SK-N-SH treated with all-trans-retinoic acid at 6 μM for 48 hours (cell line): ENCODE data around the gene SMAD3.

Source experiments
- OSR1 ChIP-seq: fragments of 250-450 bp; sonication (Bioruptor Pico); IDR thresholded peaks from 2 replicates; pipeline ENCODE4 v1.8.0; 2022; ENCODE audit warnings: moderate library complexity, mild to moderate bottlenecking, inconsistent platforms
- ZFP3 ChIP-seq: fragments of 250-450 bp; sonication (Bioruptor Pico); IDR thresholded peaks from 2 replicates; pipeline ENCODE4 v1.5.0; 2020; ENCODE audit warnings: mild to moderate bottlenecking, moderate library complexity
- ZNF8 ChIP-seq: fragments of 450-650 bp; formaldehyde crosslinking; IDR thresholded peaks from 2 replicates; pipeline ENCODE4 v1.5.0; 2020; ENCODE audit warnings: mild to moderate bottlenecking, moderate library complexity
- TF ChIP-seq, protein P1 (sequence below): fragments of 250-450 bp; sonication (Bioruptor Pico); IDR thresholded peaks from 2 replicates; pipeline ENCODE4 v1.5.1; 2020; ENCODE audit warnings: low read depth, mild to moderate bottlenecking, moderate library complexity

DNA sequence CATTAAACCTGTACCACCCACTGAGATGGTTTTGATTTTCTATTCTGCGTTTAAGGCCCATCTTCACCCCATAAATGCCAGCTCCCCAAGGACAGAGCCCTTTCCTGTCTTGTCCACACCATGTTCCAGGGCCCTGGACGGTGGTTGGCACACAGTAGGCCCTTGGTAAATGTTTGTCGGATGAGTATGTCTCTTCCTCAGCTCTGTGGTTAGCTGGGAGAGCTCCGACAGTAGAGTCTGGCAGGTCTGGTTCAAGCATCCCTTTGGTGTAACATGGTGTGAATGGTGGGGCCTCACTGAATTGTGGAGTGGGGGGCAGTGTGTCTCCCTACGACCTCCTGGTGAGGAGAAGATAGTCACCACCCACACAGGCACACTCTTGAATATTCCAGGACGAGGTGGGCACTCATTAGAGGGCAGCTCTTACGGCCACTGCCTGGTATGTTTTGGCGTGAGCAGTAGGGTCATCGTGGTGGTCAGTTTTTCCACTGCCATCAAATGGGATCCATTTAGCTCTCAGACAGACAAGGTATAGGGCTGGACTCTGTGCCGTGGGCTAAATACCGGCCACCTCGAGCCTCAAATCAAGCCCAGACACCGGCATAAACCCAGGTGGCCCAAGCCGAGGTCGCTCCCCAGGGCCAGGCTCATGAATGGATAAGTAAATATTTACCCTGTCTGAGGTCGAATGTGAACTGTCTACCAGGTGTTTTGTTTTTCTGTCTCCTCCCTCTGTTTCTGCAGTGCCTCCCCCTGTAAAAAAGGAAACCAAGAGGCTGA, 61.3 kb downstream of the SMAD3 start:
- TF ChIP-seq ZFP3 (CRISPR knock-in tag): no peak; the same call in 1 of the 2 replicates
- TF ChIP-seq, protein P1, sequence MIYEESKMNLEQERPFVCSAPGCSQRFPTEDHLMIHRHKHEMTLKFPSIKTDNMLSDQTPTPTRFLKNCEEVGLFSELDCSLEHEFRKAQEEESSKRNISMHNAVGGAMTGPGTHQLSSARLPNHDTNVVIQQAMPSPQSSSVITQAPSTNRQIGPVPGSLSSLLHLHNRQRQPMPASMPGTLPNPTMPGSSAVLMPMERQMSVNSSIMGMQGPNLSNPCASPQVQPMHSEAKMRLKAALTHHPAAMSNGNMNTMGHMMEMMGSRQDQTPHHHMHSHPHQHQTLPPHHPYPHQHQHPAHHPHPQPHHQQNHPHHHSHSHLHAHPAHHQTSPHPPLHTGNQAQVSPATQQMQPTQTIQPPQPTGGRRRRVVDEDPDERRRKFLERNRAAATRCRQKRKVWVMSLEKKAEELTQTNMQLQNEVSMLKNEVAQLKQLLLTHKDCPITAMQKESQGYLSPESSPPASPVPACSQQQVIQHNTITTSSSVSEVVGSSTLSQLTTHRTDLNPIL (CRISPR knock-in tag): no peak
- TF ChIP-seq ZNF8 (CRISPR knock-in tag): no peak
- TF ChIP-seq OSR1 (CRISPR knock-in tag): no peak
